Measurements from ENCODE around the gene GATAD2A. TPM values are rescaled to one million over a fixed set of nuclear protein-coding genes. Genes with fewer than 3 reads are reported as not detected.
"Not testable (repeated sequence)": the region's sequence is repeated elsewhere in the genome, so short reads cannot be mapped to it uniquely, and the experiment has no call there.

The GATAD2A gene
- total and polyA plus RNA-seq, 2 donors (not counting 1 experiment from before 2014, with no cell fraction given) = 31.7 to 63.5 TPM

DNA sequence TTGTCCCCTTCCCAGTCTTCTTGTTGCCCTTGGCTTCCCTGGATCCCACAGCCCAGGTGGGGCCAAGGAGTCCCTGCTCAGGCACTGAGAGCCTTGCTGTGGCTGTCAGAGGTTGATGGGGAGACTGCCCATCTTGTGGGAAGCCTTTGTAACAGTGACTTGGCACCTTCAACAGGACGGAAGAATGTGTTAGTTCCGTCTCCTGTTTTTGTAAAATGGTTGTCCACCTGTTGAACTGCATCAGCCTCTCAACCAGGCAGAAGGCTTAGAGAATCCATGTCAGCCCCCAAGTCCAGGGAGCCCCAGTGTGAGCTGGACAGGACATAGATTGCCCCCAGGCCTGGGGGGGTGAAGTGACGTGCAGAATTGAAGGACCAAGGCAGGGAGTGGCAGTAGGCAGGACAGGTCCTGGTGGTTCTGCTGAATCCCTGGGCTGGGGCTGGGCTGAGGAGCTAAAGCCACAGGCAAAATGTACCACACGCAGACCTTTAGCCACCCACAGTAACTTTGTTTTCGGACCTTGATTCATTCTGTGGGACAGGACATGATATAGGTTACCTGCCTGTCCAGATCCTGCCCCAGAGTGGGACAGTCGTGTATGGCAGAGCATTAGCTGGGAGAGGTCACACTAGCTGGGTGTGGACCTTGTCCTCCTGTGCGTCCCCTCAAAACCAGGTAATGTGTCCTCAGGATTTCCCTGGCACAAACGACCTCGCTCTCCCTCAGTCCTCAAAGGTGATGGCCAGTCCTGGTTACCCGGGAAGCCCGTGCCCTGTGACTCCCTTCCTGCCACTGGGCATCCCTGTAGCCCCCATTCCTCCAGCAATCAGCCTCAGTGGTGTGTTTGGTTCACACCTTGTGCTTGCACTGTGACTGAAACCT is 47.0 kb downstream of the GATAD2A start:
- no peaks in the 10 kb centered on the region for H4K20me1 ChIP-seq (ENCODE audit: control insufficient read depth, extremely low read depth, insufficient read depth, low read length)
- H3K9me3 ChIP-seq (ENCODE audit: control insufficient read depth, insufficient read depth, low read depth, low read length) = no peaks in the 10 kb centered on the region
- peaks cover 3% of the 10 kb centered on the region for H3K4me1 ChIP-seq (ENCODE audit: control insufficient read depth, extremely low read depth, insufficient read depth, low read length)
- H3K27ac ChIP-seq (ENCODE audit: insufficient read depth, low read length) = no peak overlapping the region
- H3K27me3 ChIP-seq (ENCODE audit: control insufficient read depth, insufficient read depth, low read length) = no peaks in the 10 kb centered on the region
- H3K4me3 ChIP-seq (replicated peaks in 1 of 4; ENCODE audit: control extremely low read depth in 1 of 4, insufficient read depth in 1 of 4, low read depth in 3 of 4, low read length in 4 of 4) = no peak overlapping the region
- DNase-seq (ENCODE audit: low read depth in 2 of 2) = no peak
- H3K79me2 ChIP-seq (ENCODE audit: control insufficient read depth, insufficient read depth, low read length) = peaks cover 89% of the 10 kb centered on the region
- no peak overlapping the region for H3K4me2 ChIP-seq (ENCODE audit: extremely low read depth, insufficient read depth, low read length)
- no peaks in the 10 kb centered on the region for H3K36me3 ChIP-seq (ENCODE audit: control insufficient read depth, insufficient read depth, low read length)
- H2AFZ ChIP-seq (ENCODE audit: low read length) = no peak overlapping the region
- no peak overlapping the region for H3K9ac ChIP-seq (ENCODE audit: insufficient read depth, low read length)
- TF ChIP-seq CTCF (conservative IDR thresholded peaks at IDR 0.05 in 1 of 2, IDR thresholded peaks at IDR 0.05 in 1 of 2; ENCODE audit: low read depth in 1 of 2, low read length in 2 of 2) (no peak), EZH2 (IDR thresholded peaks at IDR 0.05; ENCODE audit: low read length, missing control alignments) (no peak)

DNA sequence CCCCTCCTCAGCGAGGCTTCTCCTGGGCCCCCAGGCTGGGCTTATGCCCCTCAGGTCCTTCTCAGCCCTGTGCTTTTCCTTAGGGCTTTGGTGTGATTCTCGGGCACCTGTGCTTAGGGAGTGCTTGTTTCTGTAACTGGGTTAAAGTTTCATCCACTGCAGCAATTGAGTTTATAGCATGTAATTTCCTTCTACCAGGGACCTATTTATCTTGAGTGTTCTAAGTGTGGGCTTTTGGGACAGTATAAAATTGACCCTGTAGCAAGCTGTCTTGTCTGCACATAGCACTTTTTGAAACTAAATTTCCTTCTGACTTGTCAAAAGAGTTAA is 47.6 kb downstream of the GATAD2A start:
- DNase-seq (ENCODE audit: low read depth in 2 of 2) = no peak
- no peaks in the 10 kb centered on the region for H3K9me3 ChIP-seq (ENCODE audit: control insufficient read depth, insufficient read depth, low read depth, low read length)
- H4K20me1 ChIP-seq (ENCODE audit: control insufficient read depth, extremely low read depth, insufficient read depth, low read length) = no peaks in the 10 kb centered on the region
- no peaks in the 10 kb centered on the region for H3K27me3 ChIP-seq (ENCODE audit: control insufficient read depth, insufficient read depth, low read length)
- H3K79me2 ChIP-seq (ENCODE audit: control insufficient read depth, insufficient read depth, low read length) = peaks cover 88% of the 10 kb centered on the region
- H2AFZ ChIP-seq (ENCODE audit: low read length) = no peak overlapping the region
- no peak overlapping the region for H3K27ac ChIP-seq (ENCODE audit: insufficient read depth, low read length)
- no peak for TF ChIP-seq CTCF (conservative IDR thresholded peaks at IDR 0.05 in 1 of 2, IDR thresholded peaks at IDR 0.05 in 1 of 2; ENCODE audit: low read depth in 1 of 2, low read length in 2 of 2)
- no peak overlapping the region for H3K4me2 ChIP-seq (ENCODE audit: extremely low read depth, insufficient read depth, low read length)
- H3K4me1 ChIP-seq (ENCODE audit: control insufficient read depth, extremely low read depth, insufficient read depth, low read length) = peaks cover 5% of the 10 kb centered on the region
- H3K36me3 ChIP-seq (ENCODE audit: control insufficient read depth, insufficient read depth, low read length) = no peaks in the 10 kb centered on the region
- no peak overlapping the region for H3K9ac ChIP-seq (ENCODE audit: insufficient read depth, low read length)
- H3K4me3 ChIP-seq (replicated peaks in 1 of 4; ENCODE audit: control extremely low read depth in 1 of 4, insufficient read depth in 1 of 4, low read depth in 3 of 4, low read length in 4 of 4) = no peak overlapping the region

GRCh38 chr19:19455166-19455919 is 49.9 kb downstream of the GATAD2A start:
- not testable (repeated sequence) for DNase-seq (ENCODE audit: low read depth in 2 of 2); H3K4me2 ChIP-seq (ENCODE audit: extremely low read depth, insufficient read depth, low read length); H2AFZ ChIP-seq (ENCODE audit: low read length); H3K36me3 ChIP-seq (ENCODE audit: control insufficient read depth, insufficient read depth, low read length); H4K20me1 ChIP-seq (ENCODE audit: control insufficient read depth, extremely low read depth, insufficient read depth, low read length); H3K27ac ChIP-seq (ENCODE audit: insufficient read depth, low read length); H3K4me3 ChIP-seq (replicated peaks in 1 of 4; ENCODE audit: control extremely low read depth in 1 of 4, insufficient read depth in 1 of 4, low read depth in 3 of 4, low read length in 4 of 4); H3K27me3 ChIP-seq (ENCODE audit: control insufficient read depth, insufficient read depth, low read length); H3K9me3 ChIP-seq (ENCODE audit: control insufficient read depth, insufficient read depth, low read depth, low read length); H3K9ac ChIP-seq (ENCODE audit: insufficient read depth, low read length)
- Histone ChIP-seq H3K79me2 (ENCODE audit: control insufficient read depth, insufficient read depth, low read length) (peaks cover 81% of the 10 kb centered on the region), H3K4me1 (ENCODE audit: control insufficient read depth, extremely low read depth, insufficient read depth, low read length) (peaks cover 25% of the 10 kb centered on the region)

Measured in fibroblast of lung (primary cell).